Neuronal stem cell (in vitro differentiated cells): ENCODE measurements around the gene FAHD1.

ENCODE experiments used
- DNase-seq: peaks from one replicate; pipeline ENCODE4 v3.0.0-alpha.2; 2013; ENCODE audit warnings: low spot score
- H2AFZ ChIP-seq: one replicate; pipeline ENCODE4 v1.6.1; 2013; ENCODE audit warnings: mild to moderate bottlenecking, low read length, inconsistent platforms
- H2AK5ac ChIP-seq: 2 replicates; pipeline ENCODE4 v1.6.1; 2013; ENCODE audit warnings: low read depth, mild to moderate bottlenecking, inconsistent platforms, low read length, moderate library complexity, mixed read lengths
- H2BK120ac ChIP-seq: 2 replicates; pipeline ENCODE4 v1.6.1; 2013; ENCODE audit warnings: low read depth, mild to moderate bottlenecking, inconsistent platforms, low read length, moderate library complexity, mixed read lengths
- H2BK12ac ChIP-seq: one replicate; pipeline ENCODE4 v1.6.1; 2013; ENCODE audit warnings: low read length, inconsistent platforms
- H2BK15ac ChIP-seq: 2 replicates; pipeline ENCODE4 v1.6.1; 2013; ENCODE audit warnings: mild to moderate bottlenecking, low read length, inconsistent platforms, mixed read lengths
- H2BK5ac ChIP-seq: one replicate; pipeline ENCODE4 v1.6.1; 2013; ENCODE audit warnings: inconsistent platforms, mild to moderate bottlenecking, low read length, moderate library complexity
- H3K14ac ChIP-seq: one replicate; pipeline ENCODE4 v1.6.1; 2013; ENCODE audit warnings: low read length, inconsistent platforms
- H3K18ac ChIP-seq: 2 replicates; pipeline ENCODE4 v1.6.1; 2013; ENCODE audit warnings: low read length, inconsistent platforms
- H3K23ac ChIP-seq: 2 replicates; pipeline ENCODE4 v1.6.1; 2013; ENCODE audit warnings: low read depth, mild to moderate bottlenecking, mixed read lengths, low read length, inconsistent platforms; ENCODE audit not compliant: poor library complexity
- H3K27ac ChIP-seq: replicated peaks from 3 replicates; pipeline ENCODE4 v1.5.1; 2013; ENCODE audit warnings: low read length, inconsistent platforms
- H3K27me3 ChIP-seq, 3 experiments: 2 replicates each; pipeline ENCODE4 v1.6.1; 2013; ENCODE audit warnings: low read length in 3 of 3, mild to moderate bottlenecking in 2 of 3, inconsistent platforms in 1 of 3, low read depth in 1 of 3, mixed read lengths in 1 of 3, moderate library complexity in 1 of 3; ENCODE audit not compliant: control insufficient read depth in 3 of 3, insufficient read depth in 3 of 3
- H3K36me3 ChIP-seq, 2 donors: replicated peaks in 1 of 2; 2 replicates each; pipeline ENCODE4 v1.6.1; 2013; ENCODE audit warnings: low read length in 2 of 2; ENCODE audit not compliant: control insufficient read depth in 2 of 2, insufficient read depth in 2 of 2
- H3K4ac ChIP-seq: 2 replicates; pipeline ENCODE4 v1.6.1; 2013; ENCODE audit warnings: inconsistent platforms, mild to moderate bottlenecking, low read length, moderate library complexity
- H3K4me1 ChIP-seq, 2 donors: 1 replicate in 1 of 2; 2 replicates in 1 of 2; pipeline ENCODE4 v1.6.1; 2013; ENCODE audit warnings: low read length in 2 of 2, low read depth in 1 of 2; ENCODE audit not compliant: control insufficient read depth in 2 of 2, insufficient read depth in 1 of 2
- H3K4me2 ChIP-seq: one replicate; pipeline ENCODE4 v1.6.1; 2013; ENCODE audit warnings: mild to moderate bottlenecking, low read length, inconsistent platforms; ENCODE audit not compliant: insufficient read depth, poor library complexity, severe bottlenecking
- H3K4me3 ChIP-seq, 2 donors: 2 replicates each; pipeline ENCODE4 v1.5.1; 2013; ENCODE audit warnings: low read length in 2 of 2, mild to moderate bottlenecking in 2 of 2, inconsistent platforms in 1 of 2, moderate library complexity in 1 of 2
- H3K79me1 ChIP-seq: one replicate; pipeline ENCODE4 v1.6.1; 2013; ENCODE audit warnings: low read depth, mild to moderate bottlenecking, inconsistent platforms, low read length, moderate library complexity
- H3K9ac ChIP-seq: one replicate; pipeline ENCODE4 v1.6.1; 2013; ENCODE audit warnings: mild to moderate bottlenecking, low read depth, low read length, inconsistent platforms; ENCODE audit not compliant: poor library complexity
- H3K9me3 ChIP-seq, 2 donors: replicated peaks in 1 of 2; 2 replicates each; pipeline versions ENCODE3 to v1.6.1; 2013; ENCODE audit warnings: low read length in 2 of 2, mild to moderate bottlenecking in 2 of 2, inconsistent platforms in 1 of 2, low read depth in 1 of 2, mixed read lengths in 1 of 2, moderate library complexity in 1 of 2; ENCODE audit not compliant: control insufficient read depth in 2 of 2, insufficient read depth in 1 of 2
- H4K8ac ChIP-seq: one replicate; pipeline ENCODE4 v1.6.1; 2013; ENCODE audit warnings: low read depth, mild to moderate bottlenecking, inconsistent platforms, low read length, moderate library complexity
- H4K91ac ChIP-seq: one replicate; pipeline ENCODE4 v1.6.1; 2013; ENCODE audit warnings: low read length, low read depth, mild to moderate bottlenecking, inconsistent platforms; ENCODE audit not compliant: poor library complexity
- WGBS, 2 donors: extraction: QIAGEN DNeasy Blood & Tissue Kit; methylation state at CpG; one replicate each; pipeline ENCODE4 v1.1.7; 2013; ENCODE audit warnings: missing lambda C conversion rate in 2 of 2, mixed read lengths in 1 of 2; ENCODE audit not compliant: insufficient read length in 2 of 2, insufficient replicate concordance in 1 of 2; ENCODE audit errors: extremely low coverage in 2 of 2; 5-methylcytosine and 5-hydroxymethylcytosine counted together

FAHD1 gene

GRCh38 chr16:1839554-1839953, 12.5 kb downstream of the FAHD1 start:
- Histone ChIP-seq H3K4ac (no peak overlapping the region), H2BK15ac (no peak overlapping the region), H3K9ac (no peak overlapping the region), H2AK5ac (no peak overlapping the region), H3K23ac (no peak overlapping the region), H2BK12ac (no peak overlapping the region), H3K9me3 (no peaks in the 10 kb centered on the region), H2AFZ (peak overlapping the region; percentile 21), H3K18ac (no peak overlapping the region), H2BK120ac (no peak overlapping the region), H4K91ac (no peak overlapping the region), H4K8ac (no peak overlapping the region), H3K36me3 (no peaks in the 10 kb centered on the region), H3K14ac (no peak overlapping the region), H3K4me3 (no peak overlapping the region), H3K4me1 (no peaks in the 10 kb centered on the region), H3K27ac (no peak overlapping the region), H3K4me2 (no peak overlapping the region), H3K79me1 (no peaks in the 10 kb centered on the region), H3K27me3 (no peaks in the 10 kb centered on the region), H2BK5ac (no peak overlapping the region)
- no CpG with 5 or more reads among the region's 9 CpGs for WGBS, 2 donors
- DNase-seq: no peak

GRCh38 chr16:1845985-1846384, 19.0 kb downstream of the FAHD1 start:
- no peak for DNase-seq
- Histone ChIP-seq H3K4me2 (no peak overlapping the region), H3K9ac (no peak overlapping the region), H3K4me3 (no peak overlapping the region), H4K91ac (no peak overlapping the region), H2BK12ac (no peak overlapping the region), H3K4ac (no peak overlapping the region), H2AK5ac (no peak overlapping the region), H3K36me3 (no peaks in the 10 kb centered on the region), H4K8ac (no peak overlapping the region), H2AFZ (no peak overlapping the region), H3K18ac (no peak overlapping the region), H3K4me1 (no peaks in the 10 kb centered on the region), H2BK5ac (no peak overlapping the region), H3K27me3 (peaks cover 0 to 6% (median 2%) of the 10 kb centered on the region in 3 experiments), H3K27ac (no peak overlapping the region), H3K79me1 (no peaks in the 10 kb centered on the region), H3K9me3 (no peaks in the 10 kb centered on the region), H3K14ac (no peak overlapping the region), H2BK120ac (no peak overlapping the region), H3K23ac (no peak overlapping the region), H2BK15ac (no peak overlapping the region)
- no CpG with 5 or more reads among the region's 4 CpGs for WGBS, 2 donors

- Histone ChIP-seq H3K4me2 (no peak overlapping the region), H3K79me1 (no peaks in the 10 kb centered on the region), H3K9me3 (no peaks in the 10 kb centered on the region), H3K4me1 (no peaks in the 10 kb centered on the region), H3K18ac (no peak overlapping the region), H2BK12ac (no peak overlapping the region), H2BK15ac (no peak overlapping the region), H3K23ac (no peak overlapping the region), H2AFZ (no peak overlapping the region), H3K14ac (no peak overlapping the region), H3K27ac (no peak overlapping the region), H3K4ac (no peak overlapping the region), H4K91ac (no peak overlapping the region), H3K27me3 (peaks cover 0 to 8% (median 5%) of the 10 kb centered on the region in 3 experiments), H2BK5ac (no peak overlapping the region), H3K36me3 (no peaks in the 10 kb centered on the region), H2AK5ac (no peak overlapping the region), H2BK120ac (no peak overlapping the region), H4K8ac (no peak overlapping the region), H3K4me3 (no peak overlapping the region), H3K9ac (no peak overlapping the region)
- WGBS, 2 donors: no CpG with 5 or more reads among the region's 1 CpG
- DNase-seq: no peak
These were observed 19.4 kb downstream of the FAHD1 start for GRCh38 chr16:1846416-1846815.

- no peak overlapping the region for H2BK15ac ChIP-seq
- no peak overlapping the region for H3K4me3 ChIP-seq
- H3K79me1 ChIP-seq: no peaks in the 10 kb centered on the region
- no peak overlapping the region for H4K8ac ChIP-seq
- no peaks in the 10 kb centered on the region for H3K9me3 ChIP-seq
- H3K14ac ChIP-seq: no peak overlapping the region
- peaks cover 0 to 36% (median 13%) of the 10 kb centered on the region in 3 experiments for H3K27me3 ChIP-seq
- H3K36me3 ChIP-seq: no peaks in the 10 kb centered on the region
- no peak overlapping the region for H3K27ac ChIP-seq
- H3K4ac ChIP-seq: no peak overlapping the region
- no peak overlapping the region for H3K9ac ChIP-seq
- no CpG with 5 or more reads among the region's 7 CpGs for WGBS, 2 donors
- H3K4me2 ChIP-seq: no peak overlapping the region
- H2AFZ ChIP-seq: no peak overlapping the region
- DNase-seq: no peak
- H2BK5ac ChIP-seq: no peak overlapping the region
- no peak overlapping the region for H3K18ac ChIP-seq
- peak overlapping the region; percentile 11 for H2AK5ac ChIP-seq
- H4K91ac ChIP-seq: no peak overlapping the region
- H2BK12ac ChIP-seq: no peak overlapping the region
- H2BK120ac ChIP-seq: no peak overlapping the region
- H3K4me1 ChIP-seq: no peaks in the 10 kb centered on the region
- no peak overlapping the region for H3K23ac ChIP-seq
These were observed 24.0 kb downstream of the FAHD1 start for GRCh38 chr16:1850981-1851380.
